GM12878 (cell line): ENCODE data around the gene RPL27.

Experiments used
- ESRRA ChIP-seq: IDR thresholded peaks from 2 replicates; pipeline ENCODE4 v1.6.1; 2012; ENCODE audit warnings: mild to moderate bottlenecking, low read length, improper control_type of control experiment
- GABPA ChIP-seq: IDR thresholded peaks from 2 replicates; pipeline ENCODE4 v1.6.1; 2014; ENCODE audit warnings: antibody characterized with exemption, low read depth, mild to moderate bottlenecking, inconsistent platforms
- HDAC2 ChIP-seq: fragments of 200-600 bp; sonication (generic); IDR thresholded peaks from 2 replicates; pipeline ENCODE4 v1.6.1; 2017
- KDM1A ChIP-seq: fragments of 200-600 bp; sonication (generic); IDR thresholded peaks from 2 replicates; pipeline ENCODE4 v1.6.1; 2016; ENCODE audit warnings: borderline replicate concordance
- POLR2A ChIP-seq: IDR thresholded peaks from 2 replicates; pipeline ENCODE4 v1.6.1; 2011; ENCODE audit warnings: low read depth, mild to moderate bottlenecking, low read length
- POLR2AphosphoS5 ChIP-seq: IDR thresholded peaks from 2 replicates; pipeline ENCODE4 v1.6.1; 2011; ENCODE audit warnings: mild to moderate bottlenecking, low read length, inconsistent platforms
- RELA ChIP-seq: fragments of 450-650 bp; IDR thresholded peaks from 2 replicates; pipeline ENCODE4 v1.8.0; 2014; ENCODE audit warnings: borderline replicate concordance; ENCODE audit not compliant: partially characterized antibody
- RFX5 ChIP-seq: IDR thresholded peaks from 2 replicates; pipeline ENCODE4 v1.6.1; 2011; ENCODE audit warnings: low read depth, low read length, improper control_type of control experiment
- SMAD5 ChIP-seq: IDR thresholded peaks from 2 replicates; pipeline ENCODE4 v1.6.1; 2016; ENCODE audit warnings: antibody characterized with exemption, low read depth
- SMC3 ChIP-seq: IDR thresholded peaks from 2 replicates; pipeline ENCODE4 v1.6.1; 2011; ENCODE audit warnings: low read length, improper control_type of control experiment, borderline replicate concordance
- SUZ12 ChIP-seq: fragments of 200-600 bp; sonication (generic); IDR thresholded peaks from one replicate; pipeline ENCODE4 v1.6.1; 2018; ENCODE audit warnings: antibody characterized with exemption, mild to moderate bottlenecking; ENCODE audit not compliant: unreplicated experiment
- TF ChIP-seq, protein P1 (sequence below), 3 experiments: IDR thresholded peaks in 2 of 3; conservative IDR thresholded peaks in 1 of 3; 2 replicates each; pipeline ENCODE4 v1.5.1; 2011; ENCODE audit warnings: low read depth in 3 of 3, low read length in 3 of 3, mild to moderate bottlenecking in 3 of 3, control low read depth in 2 of 3, moderate library complexity in 2 of 3, inconsistent platforms in 1 of 3, mixed read lengths in 1 of 3; ENCODE audit not compliant: control insufficient read depth in 2 of 3, insufficient read depth in 1 of 3; ENCODE audit errors: extremely low read depth in 1 of 3

DNA sequence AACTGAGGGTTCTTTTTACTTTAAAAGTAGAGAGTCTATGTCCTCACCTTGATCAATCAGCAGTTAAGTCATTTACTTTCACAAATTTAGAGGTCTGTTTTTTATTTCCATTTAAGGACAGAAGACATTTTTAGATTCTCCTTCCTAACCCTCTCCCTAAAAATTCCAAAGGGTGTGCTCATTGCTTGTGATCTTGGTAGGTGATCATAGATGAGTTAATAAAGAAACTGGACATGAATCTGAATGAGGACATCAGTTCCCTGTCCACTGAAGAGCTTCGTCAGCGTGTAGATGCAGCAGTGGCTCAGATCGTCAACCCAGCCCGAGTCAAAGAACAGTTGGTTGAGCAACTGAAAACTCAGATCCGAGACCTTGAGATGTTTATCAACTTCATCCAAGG is 9.1 kb upstream of the RPL27 start:
- TF ChIP-seq ESRRA (no peak), SMAD5 (no peak), POLR2A (no peak), SUZ12 (no peak), SMC3 (no peak), POLR2AphosphoS5 (no peak), KDM1A (no peak), GABPA (no peak), HDAC2 (no peak), RELA (no peak), RFX5 (no peak)
- TF ChIP-seq, protein P1, sequence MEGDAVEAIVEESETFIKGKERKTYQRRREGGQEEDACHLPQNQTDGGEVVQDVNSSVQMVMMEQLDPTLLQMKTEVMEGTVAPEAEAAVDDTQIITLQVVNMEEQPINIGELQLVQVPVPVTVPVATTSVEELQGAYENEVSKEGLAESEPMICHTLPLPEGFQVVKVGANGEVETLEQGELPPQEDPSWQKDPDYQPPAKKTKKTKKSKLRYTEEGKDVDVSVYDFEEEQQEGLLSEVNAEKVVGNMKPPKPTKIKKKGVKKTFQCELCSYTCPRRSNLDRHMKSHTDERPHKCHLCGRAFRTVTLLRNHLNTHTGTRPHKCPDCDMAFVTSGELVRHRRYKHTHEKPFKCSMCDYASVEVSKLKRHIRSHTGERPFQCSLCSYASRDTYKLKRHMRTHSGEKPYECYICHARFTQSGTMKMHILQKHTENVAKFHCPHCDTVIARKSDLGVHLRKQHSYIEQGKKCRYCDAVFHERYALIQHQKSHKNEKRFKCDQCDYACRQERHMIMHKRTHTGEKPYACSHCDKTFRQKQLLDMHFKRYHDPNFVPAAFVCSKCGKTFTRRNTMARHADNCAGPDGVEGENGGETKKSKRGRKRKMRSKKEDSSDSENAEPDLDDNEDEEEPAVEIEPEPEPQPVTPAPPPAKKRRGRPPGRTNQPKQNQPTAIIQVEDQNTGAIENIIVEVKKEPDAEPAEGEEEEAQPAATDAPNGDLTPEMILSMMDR (IDR thresholded peaks at IDR 0.05 in 2 of 3, conservative IDR thresholded peaks at IDR 0.05 in 1 of 3; ENCODE audit: control insufficient read depth in 2 of 3, extremely low read depth in 1 of 3, insufficient read depth in 1 of 3, low read depth in 3 of 3, low read length in 3 of 3), result no peak
